K562 (cell line): ENCODE data around the gene SDF4. TPM values are rescaled to one million over a fixed set of nuclear protein-coding genes. Genes with fewer than 3 reads are reported as not detected.

Source experiments
- ATF2 ChIP-seq: sonication (generic); formaldehyde crosslinking; IDR thresholded peaks from 2 replicates; pipeline ENCODE4 v1.8.1; 2022; ENCODE audit warnings: missing genetic modification reagents
- CBX1 ChIP-seq: sonication (generic); IDR thresholded peaks from 2 replicates; pipeline ENCODE4 v1.6.1; 2016; ENCODE audit warnings: antibody characterized with exemption, low read depth, mild to moderate bottlenecking
- RBFOX2 ChIP-seq: fragments of 200-400 bp; formaldehyde crosslinking; IDR thresholded peaks from 2 replicates; pipeline ENCODE4 v1.6.1; 2017; ENCODE audit warnings: low read depth, mild to moderate bottlenecking, low read length, moderate library complexity
- REST ChIP-seq, 2 experiments: fragments of 450-650 bp; formaldehyde crosslinking in 1 of 2; IDR thresholded peaks; 2 replicates each; pipeline versions ENCODE4 v1.4.0 to v1.6.1; 2014 to 2020; ENCODE audit warnings: mild to moderate bottlenecking in 2 of 2, borderline replicate concordance in 1 of 2, low read depth in 1 of 2
- SP1 ChIP-seq: sonication (generic); formaldehyde crosslinking; IDR thresholded peaks from 2 replicates; pipeline ENCODE4 v1.8.1; 2022; ENCODE audit warnings: mild to moderate bottlenecking, missing genetic modification reagents
- ZBTB11 ChIP-seq, 3 experiments: fragments of 200-800 bp in 1 of 3; fragments of 250-450 bp in 1 of 3; fragments of 450-650 bp in 1 of 3; sonication (Bioruptor Pico) in 1 of 3; sonication (Bioruptor generic) in 1 of 3; formaldehyde crosslinking in 1 of 3; IDR thresholded peaks; 2 replicates each; pipeline versions ENCODE4 v1.6.1 to v1.8.0; 2016 to 2022; ENCODE audit warnings: mild to moderate bottlenecking in 2 of 3, missing genetic modification characterization in 2 of 3, missing compliant biosample characterization in 1 of 3, moderate library complexity in 1 of 3
- ZBTB7A ChIP-seq: IDR thresholded peaks from 2 replicates; pipeline ENCODE4 v1.6.1; 2011; ENCODE audit warnings: low read depth, mild to moderate bottlenecking, low read length, moderate library complexity, borderline replicate concordance; ENCODE audit not compliant: control insufficient read depth
- ZNF263 ChIP-seq: sonication (generic); formaldehyde crosslinking; IDR thresholded peaks from 2 replicates; pipeline ENCODE4 v1.8.0; 2022; ENCODE audit warnings: mild to moderate bottlenecking, missing genetic modification reagents, borderline replicate concordance
- ZNF639 ChIP-seq, 2 experiments: fragments of 200-800 bp in 1 of 2; sonication (Bioruptor generic) in 1 of 2; sonication (generic) in 1 of 2; formaldehyde crosslinking in 1 of 2; IDR thresholded peaks in 1 of 2; conservative IDR thresholded peaks in 1 of 2; 2 replicates each; pipeline versions ENCODE4 v1.5.0 to v1.6.1; 2016 to 2020; ENCODE audit warnings: missing compliant biosample characterization in 1 of 2, missing genetic modification characterization in 1 of 2, missing genetic modification reagents in 1 of 2
- polyA plus RNA-seq, 8 experiments: library from polyadenylated mRNA; depleted of rRNA in 4 of 8; stranded (reverse) in 5 of 8; unstranded in 3 of 8; fragments of >200 nt; fragmentation: Nextera tagmentation in 2 of 8; fragmentation: Illumina TruSeq in 1 of 8; extraction: Ambion mirVana in 2 of 8; extraction: Trizol in 1 of 8; gene quantifications; 2 replicates each; pipeline versions ENCODE4 v1.2.1 to v1.2.3, GENCODE V29; 2011 to 2014; ENCODE audit warnings: inconsistent platforms in 1 of 8, missing spikeins in 1 of 8
- total RNA-seq, 7 experiments: library from RNA; depleted of rRNA in 6 of 7; stranded (reverse); fragments of >200 nt in 6 of 7; fragmentation: Illumina TruSeq in 2 of 7; extraction: Trizol in 2 of 7; gene quantifications; 2 replicates each; pipeline versions ENCODE4 v1.2.1 to v1.2.3, GENCODE V29; 2011 to 2021; ENCODE audit warnings: low replicate concordance in 1 of 7

Gene SDF4
- total and polyA plus RNA-seq, 9 of the 15 experiments (the other 6 are each of a cell fraction or from before 2014, with no cell fraction given) = 0.35 to 160 (median 65.2) TPM

GRCh38 chr1:1230656-1231399, 973 bp downstream of the SDF4 start (continued):
- TF ChIP-seq RBFOX2 (no peak), SP1 (CRISPR knock-in tag) (peak; percentile 46; the same call in 1 of the 2 replicates), ZBTB11 (CRISPR knock-in tag; IDR thresholded peaks at IDR 0.05) (peak in 1 of 3 experiments; percentile 67; a peak in 1 of 6 replicates), ZNF263 (peak; percentile 1; the same call in 1 of the 2 replicates), ZNF639 (CRISPR knock-in tag; conservative IDR thresholded peaks at IDR 0.05 in 1 of 2, IDR thresholded peaks at IDR 0.05 in 1 of 2) (no peak), ATF2 (CRISPR knock-in tag) (no peak), ZBTB7A (no peak), CBX1 (0 out of 2 replicates have a peak, but pooled peaks have one; percentile 14), REST (IDR thresholded peaks at IDR 0.05; ENCODE audit: borderline replicate concordance) (peak; percentile 22; the same call in 1 of the 2 replicates), REST (CRISPR knock-in tag; IDR thresholded peaks at IDR 0.05; ENCODE audit: low read depth) (no peak)
